SU-DHL-6 (cell line): ENCODE results near the gene SHCBP1L.

Experiments used
- H2AFZ ChIP-seq: fragments of 200-600 bp; sonication (generic); 2 replicates; pipeline ENCODE4 v1.6.1; 2014; ENCODE audit warnings: low read depth, mild to moderate bottlenecking, moderate library complexity, mixed read lengths, antibody characterized with exemption, low read length; ENCODE audit not compliant: severe bottlenecking
- H3F3A ChIP-seq: fragments of 200-600 bp; shearing (Covaris generic); 2 replicates; pipeline ENCODE4 v1.6.0; 2016; ENCODE audit warnings: antibody characterized with exemption, mild to moderate bottlenecking; ENCODE audit not compliant: insufficient read depth
- H3K27ac ChIP-seq: fragments of 200-600 bp; sonication (generic); 2 replicates; pipeline ENCODE4 v1.5.1; 2016; ENCODE audit warnings: low read depth, mild to moderate bottlenecking, low read length, moderate library complexity, mixed read lengths
- H3K27me3 ChIP-seq: fragments of 200-600 bp; sonication (generic), shearing (Covaris generic); 2 replicates; pipeline ENCODE4 v1.6.0; 2014; ENCODE audit warnings: mild to moderate bottlenecking, low read length
- H3K36me3 ChIP-seq: fragments of 200-600 bp; sonication (generic); 2 replicates; pipeline ENCODE4 v1.6.1; 2014; ENCODE audit warnings: mild to moderate bottlenecking, low read length, mixed read lengths
- H3K4me2 ChIP-seq: fragments of 300-600, 200-600 bp; shearing (Covaris generic), sonication (generic); 2 replicates; pipeline ENCODE4 v1.6.0; 2014; ENCODE audit warnings: low read length, low read depth, mild to moderate bottlenecking; ENCODE audit not compliant: poor library complexity, severe bottlenecking
- H3K4me3 ChIP-seq: fragments of 200-600 bp; sonication (generic); 2 replicates; pipeline ENCODE4 v1.5.1; 2014; ENCODE audit warnings: antibody characterized with exemption, low read length, mild to moderate bottlenecking, mixed read lengths; ENCODE audit not compliant: insufficient read depth, poor library complexity, severe bottlenecking
- H3K79me2 ChIP-seq: fragments of 200-600 bp; sonication (generic); 2 replicates; pipeline ENCODE4 v1.6.1; 2014; ENCODE audit warnings: mild to moderate bottlenecking, low read length, moderate library complexity; ENCODE audit not compliant: insufficient read depth
- H3K9ac ChIP-seq: fragments of 200-600 bp; sonication (generic); 2 replicates; pipeline ENCODE4 v1.7.0; 2014; ENCODE audit warnings: mild to moderate bottlenecking, low read length
- H3K9me2 ChIP-seq: fragments of 200-600 bp; sonication (generic); replicated peaks from 2 replicates; pipeline ENCODE4 v1.6.1; 2014; ENCODE audit warnings: low read length; ENCODE audit not compliant: insufficient read depth
- H3K9me3 ChIP-seq: fragments of 200-600 bp; sonication (generic); 2 replicates; pipeline ENCODE4 v1.6.1; 2014; ENCODE audit warnings: low read length, mixed read lengths; ENCODE audit not compliant: insufficient read depth
- H4K20me1 ChIP-seq: fragments of 200-600 bp; sonication (generic); 2 replicates; pipeline ENCODE4 v1.6.1; 2014; ENCODE audit warnings: low read depth, mild to moderate bottlenecking, antibody characterized with exemption, low read length, moderate library complexity, mixed read lengths
- CTCF ChIP-seq: fragments of 200-600 bp; sonication (generic); IDR thresholded peaks from one replicate; pipeline ENCODE4 v1.5.1; 2017; ENCODE audit warnings: antibody characterized with exemption, mild to moderate bottlenecking, low read length, moderate library complexity; ENCODE audit not compliant: insufficient read depth, poor library complexity, severe bottlenecking
- EZH2phosphoT487 ChIP-seq: fragments of 200-600 bp; sonication (generic), shearing (Covaris generic); conservative IDR thresholded peaks from 2 replicates; pipeline ENCODE4 v1.6.1; 2018; ENCODE audit warnings: mild to moderate bottlenecking, antibody characterized with exemption, low read length, moderate library complexity, mixed read lengths

The SHCBP1L gene

GRCh38 chr1:182972231-182972630 lies 19.3 kb upstream of the SHCBP1L start:
- no peaks in the 10 kb centered on the region for H3K9me3 ChIP-seq

GRCh38 chr1:182971219-182971618 lies 18.3 kb upstream of the SHCBP1L start:
- Histone ChIP-seq H3F3A (no peaks in the 10 kb centered on the region; the same call in 1 of the 2 replicates), H3K27ac (no peak overlapping the region), H3K4me3 (no peak overlapping the region), H4K20me1 (no peaks in the 10 kb centered on the region), H3K4me2 (no peak overlapping the region), H3K9me2 (no peaks in the 10 kb centered on the region), H2AFZ (no peak overlapping the region), H3K9ac (no peak overlapping the region), H3K9me3 (no peaks in the 10 kb centered on the region), H3K36me3 (no peaks in the 10 kb centered on the region), H3K79me2 (no peaks in the 10 kb centered on the region), H3K27me3 (no peaks in the 10 kb centered on the region)
- no peak for TF ChIP-seq EZH2phosphoT487
- no peak for TF ChIP-seq CTCF

More at GRCh38 chr1:182972231-182972630, 19.3 kb upstream of the SHCBP1L start:
- no peaks in the 10 kb centered on the region for H3K9me2 ChIP-seq
- no peaks in the 10 kb centered on the region for H3K36me3 ChIP-seq
- no peak overlapping the region for H3K9ac ChIP-seq
- H3K27ac ChIP-seq: no peak overlapping the region
- TF ChIP-seq EZH2phosphoT487 (no peak), CTCF (no peak)
- H2AFZ ChIP-seq: no peak overlapping the region
- H3K79me2 ChIP-seq: no peaks in the 10 kb centered on the region
- H4K20me1 ChIP-seq: no peaks in the 10 kb centered on the region
- H3K27me3 ChIP-seq: no peaks in the 10 kb centered on the region
- no peak overlapping the region for H3K4me2 ChIP-seq
- H3K4me3 ChIP-seq: no peak overlapping the region
- H3F3A ChIP-seq: no peaks in the 10 kb centered on the region; the same call in 1 of the 2 replicates

- H3F3A ChIP-seq: no peaks in the 10 kb centered on the region
- no peaks in the 10 kb centered on the region for H3K36me3 ChIP-seq
- no peak overlapping the region for H3K27ac ChIP-seq
- TF ChIP-seq EZH2phosphoT487 (no peak), CTCF (no peak)
- H3K9me2 ChIP-seq: no peaks in the 10 kb centered on the region
- H3K9ac ChIP-seq: no peak overlapping the region
- no peaks in the 10 kb centered on the region for H3K79me2 ChIP-seq
- H2AFZ ChIP-seq: no peak overlapping the region
- no peaks in the 10 kb centered on the region for H3K9me3 ChIP-seq
- H3K4me3 ChIP-seq: no peak overlapping the region
- no peak overlapping the region for H3K4me2 ChIP-seq
- no peaks in the 10 kb centered on the region for H4K20me1 ChIP-seq
- H3K27me3 ChIP-seq: no peaks in the 10 kb centered on the region
These were observed 16.1 kb upstream of the SHCBP1L start for GRCh38 chr1:182968836-182969734.
